ENCODE measurements around the gene QRSL1.

- TF ChIP-seq CTCF (IDR thresholded peaks at IDR 0.05) = no peak
- no peak for TF ChIP-seq PBX3 (IDR thresholded peaks at IDR 0.05)
- TF ChIP-seq JUND (IDR thresholded peaks at IDR 0.05) = no peak
- TF ChIP-seq MAX (IDR thresholded peaks at IDR 0.05; ENCODE audit: low read depth) = no peak
- no peak for TF ChIP-seq EP300 (IDR thresholded peaks at IDR 0.05; ENCODE audit: borderline replicate concordance in 1 of 2, low read depth in 1 of 2, low read length in 1 of 2)
- no peak for TF ChIP-seq REST (IDR thresholded peaks at IDR 0.05; ENCODE audit: low read depth, low read length)
- no peak for TF ChIP-seq EZH2phosphoT487 (IDR thresholded peaks at IDR 0.05; ENCODE audit: borderline replicate concordance, low read depth)
- no peak for TF ChIP-seq RCOR1 (IDR thresholded peaks at IDR 0.05; ENCODE audit: low read length)
- TF ChIP-seq POLR2AphosphoS5 (IDR thresholded peaks at IDR 0.05; ENCODE audit: low read depth, low read length) = no peak
- no peak for TF ChIP-seq USF1 (IDR thresholded peaks at IDR 0.05; ENCODE audit: borderline replicate concordance, low read depth)
- TF ChIP-seq ZBTB33 (IDR thresholded peaks at IDR 0.05; ENCODE audit: borderline replicate concordance, low read depth) = no peak
These were observed 42.5 kb upstream of the QRSL1 start for GRCh38 chr6:106586815-106587415.

All from SK-N-SH (cell line).